ENCODE data around the gene RHOA.
A peak's percentile ranks its signal among the peaks of the same experiment; 100 is the strongest.
"Not testable (repeated sequence)": the region's sequence is repeated elsewhere in the genome, so short reads cannot be mapped to it uniquely, and the experiment has no call there.

RHOA gene

DNA sequence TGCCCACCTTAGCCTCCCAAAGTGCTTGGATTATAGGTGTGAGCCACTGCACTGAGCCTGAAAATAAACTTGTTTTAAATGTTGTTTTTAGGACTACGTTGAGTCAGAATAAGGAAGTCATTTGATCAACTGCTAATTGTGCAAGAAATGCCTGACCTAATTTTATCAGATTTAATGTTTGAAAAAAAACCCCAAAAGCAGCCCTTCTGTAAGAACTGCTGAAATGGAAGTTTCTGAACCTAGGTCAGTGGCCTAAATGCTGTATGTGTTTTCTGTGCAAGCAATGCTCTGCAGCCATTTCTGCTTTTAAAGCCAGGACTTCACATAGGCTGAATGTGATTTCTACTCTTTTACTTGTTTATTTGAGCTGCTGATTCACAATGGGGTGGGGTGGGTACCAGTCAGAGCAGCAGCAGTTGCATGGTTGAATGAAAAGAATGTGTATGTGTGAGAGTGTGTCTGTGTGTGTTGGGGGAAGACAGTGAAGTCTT lies 60.2 kb downstream of the RHOA start:
- no peaks in the 10 kb centered on the region for H3K4me1 ChIP-seq (ENCODE audit: control insufficient read depth, insufficient read depth, low read length)
- TF ChIP-seq ZNF843 (tag by site-specific recombination; IDR thresholded peaks at IDR 0.05) (no peak), PRDM1 (tag by site-specific recombination; IDR thresholded peaks at IDR 0.05) (0 out of 2 replicates have a peak, but pooled peaks have one; percentile 17), PBX3 (CRISPR knock-in tag; IDR thresholded peaks at IDR 0.05) (no peak), MZF1 (tag by site-specific recombination; IDR thresholded peaks at IDR 0.05; ENCODE audit: borderline replicate concordance) (no peak)
- no peaks in the 10 kb centered on the region for H3K9me3 ChIP-seq (ENCODE audit: control insufficient read depth, insufficient read depth, low read depth, low read length)
- H3K36me3 ChIP-seq (ENCODE audit: control insufficient read depth in 2 of 2, insufficient read depth in 1 of 2, low read length in 2 of 2): peaks cover 0 to 12% of the 10 kb centered on the region in 2 experiments; a peak in 2 of 3 replicates
- CTCF ChIA-PET: no interaction called here
- H3K4me3 ChIP-seq (ENCODE audit: low read depth, low read length): no peak overlapping the region
- POLR2A ChIA-PET: interaction anchor here (0.7 to 2.5 kb wide), 2 partner anchors 12 kb away, joined by 3 to 15 read pairs; partner anchors contain the start of gene USP4
- no peak overlapping the region for H3K27ac ChIP-seq (ENCODE audit: extremely low read depth, low read depth, low read length)

GRCh38 chr3:49349348-49350114 lies 62.2 kb downstream of the RHOA start:
- TF ChIP-seq ZNF175 (tag by site-specific recombination; IDR thresholded peaks at IDR 0.05): no peak
- TF ChIP-seq ZNF571 (tag by site-specific recombination; IDR thresholded peaks at IDR 0.05): no peak
- TF ChIP-seq ZBTB20 (tag by site-specific recombination; IDR thresholded peaks at IDR 0.05): no peak
- no peak for TF ChIP-seq ZNF133 (tag by site-specific recombination; IDR thresholded peaks at IDR 0.05)
- TF ChIP-seq, protein P1, sequence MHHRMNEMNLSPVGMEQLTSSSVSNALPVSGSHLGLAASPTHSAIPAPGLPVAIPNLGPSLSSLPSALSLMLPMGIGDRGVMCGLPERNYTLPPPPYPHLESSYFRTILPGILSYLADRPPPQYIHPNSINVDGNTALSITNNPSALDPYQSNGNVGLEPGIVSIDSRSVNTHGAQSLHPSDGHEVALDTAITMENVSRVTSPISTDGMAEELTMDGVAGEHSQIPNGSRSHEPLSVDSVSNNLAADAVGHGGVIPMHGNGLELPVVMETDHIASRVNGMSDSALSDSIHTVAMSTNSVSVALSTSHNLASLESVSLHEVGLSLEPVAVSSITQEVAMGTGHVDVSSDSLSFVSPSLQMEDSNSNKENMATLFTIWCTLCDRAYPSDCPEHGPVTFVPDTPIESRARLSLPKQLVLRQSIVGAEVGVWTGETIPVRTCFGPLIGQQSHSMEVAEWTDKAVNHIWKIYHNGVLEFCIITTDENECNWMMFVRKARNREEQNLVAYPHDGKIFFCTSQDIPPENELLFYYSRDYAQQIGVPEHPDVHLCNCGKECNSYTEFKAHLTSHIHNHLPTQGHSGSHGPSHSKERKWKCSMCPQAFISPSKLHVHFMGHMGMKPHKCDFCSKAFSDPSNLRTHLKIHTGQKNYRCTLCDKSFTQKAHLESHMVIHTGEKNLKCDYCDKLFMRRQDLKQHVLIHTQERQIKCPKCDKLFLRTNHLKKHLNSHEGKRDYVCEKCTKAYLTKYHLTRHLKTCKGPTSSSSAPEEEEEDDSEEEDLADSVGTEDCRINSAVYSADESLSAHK (tag by site-specific recombination; IDR thresholded peaks at IDR 0.05): no peak
- no peak for TF ChIP-seq ZNF350 (tag by site-specific recombination; IDR thresholded peaks at IDR 0.05)
- no peak for TF ChIP-seq ZNF558 (tag by site-specific recombination; IDR thresholded peaks at IDR 0.05)
- no peak for TF ChIP-seq GLI2 (tag by site-specific recombination; IDR thresholded peaks at IDR 0.05; ENCODE audit: borderline replicate concordance, low read depth)
- no peak for TF ChIP-seq KLF9 (tag by site-specific recombination; IDR thresholded peaks at IDR 0.05; ENCODE audit: low read depth)
- TF ChIP-seq, protein P2, sequence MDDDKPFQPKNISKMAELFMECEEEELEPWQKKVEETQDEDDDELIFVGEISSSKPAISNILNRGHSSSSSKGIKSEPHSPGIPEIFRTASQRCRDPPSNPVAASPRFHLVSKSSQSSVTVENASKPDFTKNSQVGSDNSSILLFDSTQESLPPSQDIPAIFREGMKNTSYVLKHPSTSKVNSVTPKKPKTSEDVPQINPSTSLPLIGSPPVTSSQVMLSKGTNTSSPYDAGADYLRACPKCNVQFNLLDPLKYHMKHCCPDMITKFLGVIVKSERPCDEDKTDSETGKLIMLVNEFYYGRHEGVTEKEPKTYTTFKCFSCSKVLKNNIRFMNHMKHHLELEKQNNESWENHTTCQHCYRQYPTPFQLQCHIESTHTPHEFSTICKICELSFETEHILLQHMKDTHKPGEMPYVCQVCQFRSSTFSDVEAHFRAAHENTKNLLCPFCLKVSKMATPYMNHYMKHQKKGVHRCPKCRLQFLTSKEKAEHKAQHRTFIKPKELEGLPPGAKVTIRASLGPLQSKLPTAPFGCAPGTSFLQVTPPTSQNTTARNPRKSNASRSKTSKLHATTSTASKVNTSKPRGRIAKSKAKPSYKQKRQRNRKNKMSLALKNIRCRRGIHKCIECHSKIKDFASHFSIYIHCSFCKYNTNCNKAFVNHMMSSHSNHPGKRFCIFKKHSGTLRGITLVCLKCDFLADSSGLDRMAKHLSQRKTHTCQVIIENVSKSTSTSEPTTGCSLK (tag by site-specific recombination; IDR thresholded peaks at IDR 0.05): no peak
- no peak for TF ChIP-seq ZNF157 (tag by site-specific recombination; IDR thresholded peaks at IDR 0.05)
- TF ChIP-seq ZNF791 (tag by site-specific recombination; IDR thresholded peaks at IDR 0.05): no peak
- TF ChIP-seq HOXD13 (CRISPR knock-in tag; IDR thresholded peaks at IDR 0.05; ENCODE audit: borderline replicate concordance): no peak
- TF ChIP-seq ZNF155 (tag by site-specific recombination; IDR thresholded peaks at IDR 0.05): no peak
- no peak for TF ChIP-seq ZNF76 (tag by site-specific recombination; IDR thresholded peaks at IDR 0.05; ENCODE audit: borderline replicate concordance, low read depth)
- H3K9me3 ChIP-seq (ENCODE audit: control insufficient read depth, insufficient read depth, low read depth, low read length): no peaks in the 10 kb centered on the region
- no peaks in the 10 kb centered on the region for H3K36me3 ChIP-seq (ENCODE audit: control insufficient read depth in 2 of 2, insufficient read depth in 1 of 2, low read length in 2 of 2)
- POLR2A ChIA-PET: no interaction called here
- no peak overlapping the region for H3K27ac ChIP-seq (ENCODE audit: extremely low read depth, low read depth, low read length)
- no peaks in the 10 kb centered on the region for H3K4me1 ChIP-seq (ENCODE audit: control insufficient read depth, insufficient read depth, low read length)
- CTCF ChIA-PET: interaction anchor here (0.6 to 0.7 kb wide), 2 partner anchors 127 to 944 kb away, joined by 3 to 4 read pairs; no protein-coding TSS in a partner anchor
- H3K4me3 ChIP-seq (ENCODE audit: low read depth, low read length): no peak overlapping the region

DNA sequence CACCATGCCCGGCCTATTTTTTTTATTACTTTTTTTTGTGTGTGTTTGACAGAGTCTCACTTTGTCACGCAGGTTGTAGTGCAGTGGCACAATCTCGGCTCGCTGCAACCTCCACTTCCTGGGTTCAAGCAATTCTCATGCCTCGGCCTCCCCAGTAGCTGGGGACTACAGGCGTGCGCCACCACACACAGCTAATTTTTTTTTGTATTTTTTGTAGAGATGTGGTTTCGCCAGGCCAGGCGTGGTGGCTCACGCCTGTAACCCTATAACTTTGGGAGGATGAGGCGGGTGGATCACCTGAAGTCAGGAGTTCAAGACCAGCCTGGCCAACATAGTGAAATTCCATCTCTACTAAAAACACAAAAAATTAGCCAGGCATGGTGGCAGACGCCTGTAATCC lies 63.4 kb downstream of the RHOA start:
- H3K27ac ChIP-seq (ENCODE audit: extremely low read depth, low read depth, low read length); POLR2A ChIA-PET; H3K4me3 ChIP-seq (ENCODE audit: low read depth, low read length); H3K9me3 ChIP-seq (ENCODE audit: control insufficient read depth, insufficient read depth, low read depth, low read length); H3K4me1 ChIP-seq (ENCODE audit: control insufficient read depth, insufficient read depth, low read length); H3K36me3 ChIP-seq (ENCODE audit: control insufficient read depth in 2 of 2, insufficient read depth in 1 of 2, low read length in 2 of 2): not testable (repeated sequence)
- CTCF ChIA-PET: interaction anchor here (0.6 kb wide), 1 partner anchor 563 kb away, joined by 3 read pairs; no protein-coding TSS in a partner anchor

Data from HEK293 (cell line).